Measurements from ENCODE around the gene NUDT19.

GRCh38 chr19:32671883-32672593, 19.6 kb upstream of the NUDT19 start:
- TF ChIP-seq POLR2AphosphoS5 (IDR thresholded peaks at IDR 0.05; ENCODE audit: low read depth): no peak
- TF ChIP-seq REST (IDR thresholded peaks at IDR 0.05; ENCODE audit: unreplicated experiment): no peak
- TF ChIP-seq CTCF (conservative IDR thresholded peaks at IDR 0.05; ENCODE audit: low read depth in 2 of 2): no peak
- TF ChIP-seq EZH2phosphoT487 (IDR thresholded peaks at IDR 0.05; ENCODE audit: unreplicated experiment): no peak
- no peak for TF ChIP-seq EZH2 (IDR thresholded peaks at IDR 0.05; ENCODE audit: low read depth, unreplicated experiment)
- TF ChIP-seq STAT1 (IDR thresholded peaks at IDR 0.05; ENCODE audit: unreplicated experiment): no peak
- no peak for TF ChIP-seq ZNF114 (CRISPR knock-in tag; IDR thresholded peaks at IDR 0.05)
- no peak for TF ChIP-seq ETS1 (IDR thresholded peaks at IDR 0.05)
- no peak for TF ChIP-seq CREB1 (CRISPR knock-in tag; IDR thresholded peaks at IDR 0.05; ENCODE audit: low read depth)

Data from GM23338 (cell line).